ENCODE measurements around the gene USP36.

USP36 gene

GRCh38 chr17:78844301-78845005 is 3.8 kb upstream of the USP36 start:
- H3K27me3 ChIP-seq (ENCODE audit: control insufficient read depth, insufficient read depth, low read length) = no peaks in the 10 kb centered on the region
- no peak overlapping the region for H3K4me3 ChIP-seq (ENCODE audit: low read length)
- H3K9me3 ChIP-seq (ENCODE audit: control insufficient read depth, low read length) = no peaks in the 10 kb centered on the region
- no peaks in the 10 kb centered on the region for H3K36me3 ChIP-seq (ENCODE audit: control insufficient read depth, insufficient read depth, low read length)
- no peak overlapping the region for H3K9ac ChIP-seq (ENCODE audit: low read length)
- peaks cover 16% of the 10 kb centered on the region for H3K4me1 ChIP-seq (ENCODE audit: control insufficient read depth, insufficient read depth, low read length)

GRCh38 chr17:78842881-78843565 is 2.4 kb upstream of the USP36 start:
- H3K9ac ChIP-seq (ENCODE audit: low read length) = no peak overlapping the region

GRCh38 chr17:78840530-78840779 is 159 bp downstream of the USP36 start:
- peaks cover 12% of the 10 kb centered on the region for H3K36me3 ChIP-seq (ENCODE audit: control insufficient read depth, insufficient read depth, low read length)
- peak overlapping the region; percentile 48 for H3K4me3 ChIP-seq (ENCODE audit: low read length)
- peaks cover 25% of the 10 kb centered on the region for H3K4me1 ChIP-seq (ENCODE audit: control insufficient read depth, insufficient read depth, low read length)
- no peaks in the 10 kb centered on the region for H3K27me3 ChIP-seq (ENCODE audit: control insufficient read depth, insufficient read depth, low read length)
- H3K9ac ChIP-seq (ENCODE audit: low read length) = peak overlapping the region; percentile 81
- no peaks in the 10 kb centered on the region for H3K9me3 ChIP-seq (ENCODE audit: control insufficient read depth, low read length)

More at GRCh38 chr17:78842881-78843565, 2.4 kb upstream of the USP36 start:
- H3K36me3 ChIP-seq (ENCODE audit: control insufficient read depth, insufficient read depth, low read length) = no peaks in the 10 kb centered on the region
- no peaks in the 10 kb centered on the region for H3K27me3 ChIP-seq (ENCODE audit: control insufficient read depth, insufficient read depth, low read length)
- H3K4me3 ChIP-seq (ENCODE audit: low read length) = no peak overlapping the region
- H3K9me3 ChIP-seq (ENCODE audit: control insufficient read depth, low read length) = no peaks in the 10 kb centered on the region
- H3K4me1 ChIP-seq (ENCODE audit: control insufficient read depth, insufficient read depth, low read length) = peaks cover 25% of the 10 kb centered on the region

- no peaks in the 10 kb centered on the region for H3K27me3 ChIP-seq (ENCODE audit: control insufficient read depth, insufficient read depth, low read length)
- peak overlapping the region; percentile 81 for H3K9ac ChIP-seq (ENCODE audit: low read length)
- peaks cover 12% of the 10 kb centered on the region for H3K36me3 ChIP-seq (ENCODE audit: control insufficient read depth, insufficient read depth, low read length)
- H3K9me3 ChIP-seq (ENCODE audit: control insufficient read depth, low read length) = no peaks in the 10 kb centered on the region
- H3K4me3 ChIP-seq (ENCODE audit: low read length) = peak overlapping the region; percentile 48
- peaks cover 25% of the 10 kb centered on the region for H3K4me1 ChIP-seq (ENCODE audit: control insufficient read depth, insufficient read depth, low read length)
Observed at GRCh38 chr17:78839762-78840529, 668 bp downstream of the USP36 start.

GRCh38 chr17:78839235-78839761 is 1.3 kb downstream of the USP36 start:
- Histone ChIP-seq H3K4me3 (ENCODE audit: low read length) (peak overlapping the region; percentile 48), H3K36me3 (ENCODE audit: control insufficient read depth, insufficient read depth, low read length) (peaks cover 12% of the 10 kb centered on the region), H3K4me1 (ENCODE audit: control insufficient read depth, insufficient read depth, low read length) (peaks cover 25% of the 10 kb centered on the region), H3K27me3 (ENCODE audit: control insufficient read depth, insufficient read depth, low read length) (no peaks in the 10 kb centered on the region), H3K9me3 (ENCODE audit: control insufficient read depth, low read length) (no peaks in the 10 kb centered on the region), H3K9ac (ENCODE audit: low read length) (peak overlapping the region; percentile 81)

- H3K9me3 ChIP-seq (ENCODE audit: control insufficient read depth, low read length) = no peaks in the 10 kb centered on the region
- H3K36me3 ChIP-seq (ENCODE audit: control insufficient read depth, insufficient read depth, low read length) = peaks cover 12% of the 10 kb centered on the region
- H3K4me1 ChIP-seq (ENCODE audit: control insufficient read depth, insufficient read depth, low read length) = peaks cover 25% of the 10 kb centered on the region
- no peak overlapping the region for H3K9ac ChIP-seq (ENCODE audit: low read length)
- no peak overlapping the region for H3K4me3 ChIP-seq (ENCODE audit: low read length)
- H3K27me3 ChIP-seq (ENCODE audit: control insufficient read depth, insufficient read depth, low read length) = no peaks in the 10 kb centered on the region
Observed at GRCh38 chr17:78838574-78839005, 2.0 kb downstream of the USP36 start.

GRCh38 chr17:78836420-78837021 is 4.1 kb downstream of the USP36 start:
- peaks cover 12% of the 10 kb centered on the region for H3K36me3 ChIP-seq (ENCODE audit: control insufficient read depth, insufficient read depth, low read length)

GRCh38 chr17:78834571-78834970 is 6.0 kb downstream of the USP36 start:
- H3K4me3 ChIP-seq (ENCODE audit: low read length) = no peak overlapping the region
- H3K9me3 ChIP-seq (ENCODE audit: control insufficient read depth, low read length) = no peaks in the 10 kb centered on the region
- peaks cover 11% of the 10 kb centered on the region for H3K4me1 ChIP-seq (ENCODE audit: control insufficient read depth, insufficient read depth, low read length)
- no peaks in the 10 kb centered on the region for H3K27me3 ChIP-seq (ENCODE audit: control insufficient read depth, insufficient read depth, low read length)
- peaks cover 15% of the 10 kb centered on the region for H3K36me3 ChIP-seq (ENCODE audit: control insufficient read depth, insufficient read depth, low read length)
- H3K9ac ChIP-seq (ENCODE audit: low read length) = no peak overlapping the region

More at GRCh38 chr17:78836420-78837021, 4.1 kb downstream of the USP36 start:
- Histone ChIP-seq H3K9ac (ENCODE audit: low read length) (no peak overlapping the region), H3K9me3 (ENCODE audit: control insufficient read depth, low read length) (no peaks in the 10 kb centered on the region), H3K27me3 (ENCODE audit: control insufficient read depth, insufficient read depth, low read length) (no peaks in the 10 kb centered on the region), H3K4me3 (ENCODE audit: low read length) (no peak overlapping the region), H3K4me1 (ENCODE audit: control insufficient read depth, insufficient read depth, low read length) (peaks cover 14% of the 10 kb centered on the region)

- no peaks in the 10 kb centered on the region for H3K27me3 ChIP-seq (ENCODE audit: control insufficient read depth, insufficient read depth, low read length)
- H3K4me3 ChIP-seq (ENCODE audit: low read length) = no peak overlapping the region
- H3K4me1 ChIP-seq (ENCODE audit: control insufficient read depth, insufficient read depth, low read length) = no peaks in the 10 kb centered on the region
- H3K9ac ChIP-seq (ENCODE audit: low read length) = no peak overlapping the region
- no peaks in the 10 kb centered on the region for H3K9me3 ChIP-seq (ENCODE audit: control insufficient read depth, low read length)
- peaks cover 22% of the 10 kb centered on the region for H3K36me3 ChIP-seq (ENCODE audit: control insufficient read depth, insufficient read depth, low read length)
Observed at GRCh38 chr17:78832541-78832810, 8.1 kb downstream of the USP36 start.

GRCh38 chr17:78831688-78832540 is 8.7 kb downstream of the USP36 start:
- Histone ChIP-seq H3K9ac (ENCODE audit: low read length) (no peak overlapping the region), H3K27me3 (ENCODE audit: control insufficient read depth, insufficient read depth, low read length) (no peaks in the 10 kb centered on the region), H3K36me3 (ENCODE audit: control insufficient read depth, insufficient read depth, low read length) (peaks cover 25% of the 10 kb centered on the region), H3K9me3 (ENCODE audit: control insufficient read depth, low read length) (no peaks in the 10 kb centered on the region), H3K4me3 (ENCODE audit: low read length) (no peak overlapping the region), H3K4me1 (ENCODE audit: control insufficient read depth, insufficient read depth, low read length) (no peaks in the 10 kb centered on the region)

GRCh38 chr17:78829477-78829876 is 11.1 kb downstream of the USP36 start:
- no peak overlapping the region for H3K4me3 ChIP-seq (ENCODE audit: low read length)
- H3K9ac ChIP-seq (ENCODE audit: low read length) = no peak overlapping the region
- H3K36me3 ChIP-seq (ENCODE audit: control insufficient read depth, insufficient read depth, low read length) = peaks cover 16% of the 10 kb centered on the region
- H3K27me3 ChIP-seq (ENCODE audit: control insufficient read depth, insufficient read depth, low read length) = no peaks in the 10 kb centered on the region
- no peaks in the 10 kb centered on the region for H3K4me1 ChIP-seq (ENCODE audit: control insufficient read depth, insufficient read depth, low read length)
- no peaks in the 10 kb centered on the region for H3K9me3 ChIP-seq (ENCODE audit: control insufficient read depth, low read length)
